C1 segment of cervical spinal cord (tissue), 14 donors: Measurements from ENCODE around the gene ID3.
A peak's percentile ranks its signal among the peaks of the same experiment; 100 is the strongest.

Experiments used
- DNase-seq, 14 donors: peaks; one replicate each; lab custom pipeline; 2025; lab: John Stamatoyannopoulos, UW

The ID3 gene, protein sequence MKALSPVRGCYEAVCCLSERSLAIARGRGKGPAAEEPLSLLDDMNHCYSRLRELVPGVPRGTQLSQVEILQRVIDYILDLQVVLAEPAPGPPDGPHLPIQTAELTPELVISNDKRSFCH

DNA sequence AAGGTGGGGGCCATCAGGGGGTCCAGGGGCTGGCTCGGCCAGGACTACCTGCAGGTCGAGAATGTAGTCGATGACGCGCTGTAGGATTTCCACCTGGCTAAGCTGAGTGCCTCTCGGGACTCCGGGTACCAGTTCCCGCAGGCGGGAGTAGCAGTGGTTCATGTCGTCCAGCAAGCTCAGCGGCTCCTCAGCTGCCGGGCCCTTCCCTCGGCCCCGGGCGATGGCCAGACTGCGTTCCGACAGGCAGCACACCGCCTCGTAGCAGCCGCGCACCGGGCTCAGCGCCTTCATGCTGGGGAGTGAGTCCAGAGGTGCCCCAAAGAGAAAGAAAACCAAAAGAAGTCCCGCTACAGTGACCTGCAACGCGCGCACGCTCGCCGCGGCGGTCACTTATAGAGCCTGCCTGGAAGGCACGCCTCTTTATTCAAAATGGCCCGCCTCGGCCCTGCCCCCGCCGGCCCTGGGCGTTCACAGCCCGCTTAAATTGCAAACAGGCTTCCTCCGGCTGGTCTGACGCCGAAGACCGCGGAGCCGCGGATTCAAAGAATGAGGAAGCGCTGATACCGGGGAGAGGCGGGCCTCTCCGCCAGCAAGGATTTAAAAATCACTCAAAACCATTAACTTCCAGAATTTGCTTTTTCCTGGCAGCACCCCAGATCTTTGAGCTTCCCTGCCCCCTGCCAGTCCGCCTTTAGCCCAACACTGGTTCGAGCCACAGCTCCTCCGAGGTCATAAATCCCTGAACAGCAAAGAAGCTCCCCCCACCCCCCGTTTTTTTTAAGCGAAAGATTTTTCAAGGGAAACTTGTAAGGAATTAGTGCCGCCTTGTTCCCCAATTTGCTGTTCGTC, at the start of gene ID3:
TSS of gene ID3 (minus strand) at position 366 of the 849 bp plus-strand sequence. CDS start at position 291, 75 bp downstream.
- DNase-seq: peak in 13 of 14 donors; percentile 11 to 90 (median 80)

DNA sequence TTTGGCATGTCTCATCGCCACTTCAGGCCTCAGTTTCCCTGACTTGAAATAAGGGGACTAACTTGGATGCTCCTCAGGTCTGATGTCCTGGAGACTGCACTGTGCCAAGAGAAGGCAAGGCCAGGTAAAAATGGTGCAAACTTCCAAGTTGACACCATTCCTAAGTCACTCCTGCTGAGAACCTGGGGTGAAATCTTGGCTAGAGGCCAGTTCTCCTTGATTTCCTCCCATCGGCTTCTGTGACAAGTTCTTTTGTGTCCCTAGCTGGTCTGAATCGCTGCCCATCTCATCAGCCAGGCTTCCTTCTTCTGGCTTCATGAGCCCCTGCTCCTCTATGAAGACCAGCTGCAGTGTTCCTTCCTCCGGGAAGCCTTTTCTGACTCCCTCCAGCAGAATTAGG, 48.6 kb upstream of the ID3 start:
- DNase-seq: no peak

DNA sequence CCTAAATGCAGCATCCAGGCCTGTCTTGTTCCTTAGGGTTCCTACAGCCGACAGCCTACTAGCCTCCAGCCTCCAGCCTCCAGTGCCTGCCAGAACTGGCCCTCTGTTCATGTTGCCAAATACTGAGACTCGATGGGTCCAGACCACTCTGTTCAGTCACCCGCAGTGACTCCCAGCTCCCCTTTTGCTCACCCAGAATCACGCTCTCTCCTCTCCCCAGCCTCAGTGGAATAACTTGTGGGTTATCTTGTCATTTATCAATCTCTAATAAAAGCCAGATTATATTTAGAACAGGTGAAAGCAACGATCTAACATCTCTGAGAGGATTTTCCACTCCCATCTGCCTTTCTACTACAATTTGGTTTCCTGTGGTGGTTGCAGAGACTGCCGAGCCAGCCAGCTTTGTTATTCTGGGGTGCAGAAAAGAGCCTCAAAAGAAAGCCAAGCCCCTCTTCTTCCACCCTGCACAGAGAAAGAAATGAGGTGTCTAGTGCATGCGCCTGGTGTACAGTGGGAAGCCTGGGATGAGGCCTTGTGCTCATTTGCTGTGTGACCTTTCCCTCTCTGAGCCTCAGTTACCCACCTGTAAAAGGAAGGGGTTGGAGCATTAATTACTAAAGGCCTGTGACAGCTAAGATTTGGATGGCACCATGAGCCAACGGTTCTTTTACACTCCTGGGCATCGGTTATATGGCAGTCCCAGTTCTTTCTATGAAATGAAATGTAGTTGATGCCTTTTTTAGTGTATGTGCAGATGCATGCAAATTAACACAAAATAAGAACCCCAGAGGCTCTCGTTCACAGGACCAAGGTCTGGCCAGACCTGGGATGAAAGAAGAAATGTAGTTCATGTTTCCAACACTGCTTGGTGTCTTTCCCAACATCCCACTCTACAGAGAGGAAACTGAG, 42.9 kb upstream of the ID3 start:
- no peak for DNase-seq

DNA sequence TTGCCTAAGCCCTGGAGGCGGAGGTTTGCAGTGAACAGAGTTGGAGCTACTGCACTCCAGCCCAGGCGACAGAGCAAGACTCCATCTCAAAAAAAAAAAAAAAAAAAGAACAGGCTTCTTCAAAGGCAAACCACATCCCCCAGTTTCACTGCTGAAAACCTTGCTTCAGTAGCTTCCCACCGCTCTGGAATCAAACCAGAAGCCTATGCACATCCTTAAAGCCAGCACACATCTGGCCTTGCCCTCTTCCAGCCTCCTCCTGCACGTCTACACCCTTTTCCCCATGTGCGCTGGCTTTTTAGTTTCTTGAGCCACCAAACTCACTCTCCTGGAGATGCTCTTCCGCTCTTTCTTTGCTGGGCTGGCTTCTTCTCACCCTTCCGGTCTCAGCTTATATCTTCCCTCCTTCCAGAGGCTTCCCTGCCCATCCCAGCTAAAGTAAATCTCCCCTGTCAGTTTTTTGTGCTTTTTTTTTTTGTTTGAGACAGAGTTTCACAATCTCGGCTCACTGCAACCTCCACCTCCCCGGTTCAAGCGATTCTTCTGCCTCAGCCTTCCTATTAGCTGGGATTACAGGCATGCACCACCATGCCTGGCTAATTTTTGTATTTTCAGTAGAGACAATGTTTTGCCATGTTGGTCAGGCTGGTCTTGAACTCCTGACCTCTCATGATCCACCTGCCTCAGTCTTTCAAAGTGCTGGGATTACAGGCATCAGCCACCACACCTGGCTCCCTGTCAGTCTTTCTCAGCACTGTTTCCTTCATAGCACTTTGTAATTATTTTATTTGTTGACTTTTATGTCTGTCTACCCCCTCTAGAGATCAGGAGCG, 42.0 kb upstream of the ID3 start:
- no peak for DNase-seq

DNA sequence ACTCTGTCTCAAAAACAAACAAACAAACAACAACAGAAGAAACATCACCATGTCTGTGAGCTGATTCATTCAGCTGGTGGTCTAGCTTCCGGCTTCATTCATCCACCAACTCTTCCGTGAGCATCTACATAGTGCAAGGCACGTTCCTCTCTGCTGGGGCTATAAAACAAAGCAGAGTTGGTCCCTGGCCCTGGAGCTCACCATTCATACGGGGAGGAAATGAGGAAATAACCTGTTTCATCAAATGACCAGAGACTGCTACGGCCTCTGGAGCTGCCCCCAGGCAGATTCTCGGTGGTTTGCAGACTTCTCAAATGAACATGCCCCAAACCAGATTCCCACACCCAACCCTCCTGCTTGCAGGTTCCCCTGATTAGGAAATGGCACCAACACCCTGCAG, 41.0 kb upstream of the ID3 start:
- DNase-seq: no peak

DNA sequence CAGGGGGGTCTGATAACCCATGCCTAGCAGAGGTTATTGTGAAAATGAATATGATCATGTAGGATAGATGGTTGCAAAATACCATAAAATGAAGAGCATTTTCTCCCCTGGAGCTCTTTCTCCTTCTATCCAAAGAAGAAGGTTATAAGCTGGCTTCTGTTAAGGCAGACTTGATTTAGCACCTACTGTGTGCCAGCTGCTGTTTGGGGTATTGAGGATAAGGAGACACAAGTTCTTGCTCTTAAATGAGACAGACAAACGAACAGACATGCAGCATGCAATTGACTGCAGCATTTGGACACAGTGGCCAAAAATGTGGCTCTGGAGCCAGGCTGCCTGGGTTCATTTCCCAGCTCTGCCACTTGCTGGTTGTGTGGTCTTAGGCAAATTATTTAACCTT, 39.8 kb upstream of the ID3 start:
- no peak for DNase-seq

DNA sequence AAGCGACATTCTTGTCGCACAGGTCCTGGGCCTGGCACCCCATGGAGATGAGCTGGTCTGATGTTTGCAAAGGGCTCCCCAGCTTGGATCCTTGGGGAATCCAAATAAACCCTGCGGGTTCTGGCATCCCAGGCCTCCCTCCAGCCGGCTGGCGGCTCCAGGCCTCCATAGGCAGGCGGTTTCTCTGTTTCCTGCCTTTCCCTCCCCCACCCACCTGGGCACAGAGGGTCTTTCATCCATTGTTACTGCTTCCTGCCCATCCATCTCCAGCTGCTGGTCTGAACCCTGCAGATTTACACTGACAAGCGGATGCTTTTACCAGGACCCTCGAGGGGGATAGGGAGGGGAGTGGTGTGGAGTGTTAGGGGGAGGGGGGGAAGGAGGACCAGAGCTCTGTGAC, 39.1 kb upstream of the ID3 start:
- DNase-seq: peak in 1 of 14 donors; percentile 8

DNA sequence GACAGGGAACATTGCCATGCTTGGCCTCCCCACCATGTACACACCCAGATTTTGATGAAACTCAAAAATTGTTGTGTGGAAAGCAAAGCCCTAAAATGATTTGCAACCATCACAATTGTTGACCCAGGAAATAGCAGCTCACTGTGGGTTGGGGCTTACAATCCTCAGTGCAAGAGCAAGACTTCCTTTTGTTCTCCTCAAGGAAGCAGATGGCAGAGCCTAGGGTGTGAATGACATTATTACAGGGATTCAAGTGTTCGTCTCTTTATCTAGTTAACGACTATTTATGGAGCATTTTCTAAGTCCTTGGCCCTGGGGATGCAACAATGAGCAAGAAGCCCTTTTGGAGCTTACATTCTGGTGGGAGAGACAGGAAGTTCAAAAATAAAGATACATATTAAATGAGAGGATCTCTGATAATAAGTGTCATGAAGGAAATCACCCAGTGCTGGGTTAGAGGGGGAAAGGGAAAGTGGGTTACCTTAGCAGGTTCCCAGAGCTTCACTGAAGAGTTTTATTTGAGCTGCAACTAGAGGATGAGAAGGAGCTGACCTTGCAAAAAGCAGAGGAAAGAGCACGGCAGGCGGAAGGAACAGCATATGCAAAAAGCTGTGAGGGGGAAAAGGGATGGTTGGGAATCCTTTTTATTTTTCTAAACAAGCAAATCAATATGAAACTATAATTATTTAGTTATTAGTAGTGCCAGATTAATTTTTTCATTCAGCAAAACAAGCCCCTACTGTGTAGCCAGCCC, 38.5 kb upstream of the ID3 start:
- no peak for DNase-seq

DNA sequence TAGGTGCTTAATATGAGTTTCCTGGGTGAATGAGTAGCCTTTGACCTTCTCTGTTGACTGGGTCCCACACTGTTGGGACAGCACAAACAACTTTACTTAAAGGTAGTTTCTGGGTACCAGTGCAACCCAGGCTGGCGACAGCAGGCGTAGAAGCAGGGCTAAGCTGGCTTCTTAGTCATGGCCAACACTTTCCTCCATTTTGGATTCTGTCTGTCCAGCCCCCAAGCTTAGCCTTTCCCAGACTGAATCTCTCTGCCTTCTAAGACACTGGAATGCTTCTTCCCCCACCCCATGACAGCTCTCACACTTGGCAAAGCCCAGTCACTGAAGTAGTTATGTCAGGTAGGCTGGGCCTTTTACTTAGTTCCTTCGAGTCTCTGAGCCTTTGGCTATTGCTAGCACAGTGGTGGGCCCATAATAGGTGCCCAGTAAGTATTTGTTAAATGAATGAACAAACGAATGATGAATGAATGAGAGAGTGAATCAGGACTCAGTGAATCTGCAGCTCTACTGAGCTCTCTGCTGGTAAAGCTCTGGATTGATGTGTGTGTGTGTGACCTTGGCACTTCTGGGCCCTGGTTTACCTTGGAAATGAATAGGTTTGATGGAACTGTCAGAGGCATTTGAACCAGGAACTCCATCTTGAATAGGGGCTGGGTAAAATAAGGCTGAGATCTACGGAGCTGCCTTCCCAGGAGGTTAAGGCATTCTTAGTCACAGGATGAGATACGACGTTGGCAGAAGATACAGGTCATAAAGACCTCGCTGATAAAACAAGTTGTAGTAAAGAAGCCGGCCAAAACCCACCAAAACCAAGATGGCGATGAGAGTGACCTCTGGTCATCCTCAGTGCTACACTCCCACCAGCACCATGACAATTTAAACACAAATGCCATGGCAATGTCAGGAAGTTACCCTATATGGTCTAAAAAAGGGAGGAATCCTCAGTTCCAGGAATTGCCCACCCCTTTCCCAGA, 37.4 kb upstream of the ID3 start:
- no peak for DNase-seq

DNA sequence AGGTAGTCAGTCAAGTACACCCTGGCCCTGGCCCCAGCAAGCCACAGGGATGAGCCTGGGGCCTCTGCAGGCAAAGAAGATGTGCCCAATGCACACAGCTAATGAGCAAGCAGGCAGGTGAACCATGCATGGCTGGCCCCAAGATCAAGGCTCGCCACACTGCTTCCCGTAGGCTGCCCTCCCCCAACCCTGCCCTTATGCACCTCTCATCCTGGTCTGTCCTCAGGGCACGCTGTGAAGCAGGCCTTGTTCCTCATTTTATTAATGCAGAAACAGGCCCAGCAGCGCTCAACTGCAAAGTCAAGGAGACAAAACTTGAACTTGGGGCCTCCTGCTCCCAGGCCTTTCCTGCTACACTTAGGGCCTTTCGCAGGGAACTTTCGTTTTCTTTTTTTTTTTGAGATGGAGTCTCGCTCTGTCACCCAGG, 35.6 kb upstream of the ID3 start:
- DNase-seq: no peak

DNA sequence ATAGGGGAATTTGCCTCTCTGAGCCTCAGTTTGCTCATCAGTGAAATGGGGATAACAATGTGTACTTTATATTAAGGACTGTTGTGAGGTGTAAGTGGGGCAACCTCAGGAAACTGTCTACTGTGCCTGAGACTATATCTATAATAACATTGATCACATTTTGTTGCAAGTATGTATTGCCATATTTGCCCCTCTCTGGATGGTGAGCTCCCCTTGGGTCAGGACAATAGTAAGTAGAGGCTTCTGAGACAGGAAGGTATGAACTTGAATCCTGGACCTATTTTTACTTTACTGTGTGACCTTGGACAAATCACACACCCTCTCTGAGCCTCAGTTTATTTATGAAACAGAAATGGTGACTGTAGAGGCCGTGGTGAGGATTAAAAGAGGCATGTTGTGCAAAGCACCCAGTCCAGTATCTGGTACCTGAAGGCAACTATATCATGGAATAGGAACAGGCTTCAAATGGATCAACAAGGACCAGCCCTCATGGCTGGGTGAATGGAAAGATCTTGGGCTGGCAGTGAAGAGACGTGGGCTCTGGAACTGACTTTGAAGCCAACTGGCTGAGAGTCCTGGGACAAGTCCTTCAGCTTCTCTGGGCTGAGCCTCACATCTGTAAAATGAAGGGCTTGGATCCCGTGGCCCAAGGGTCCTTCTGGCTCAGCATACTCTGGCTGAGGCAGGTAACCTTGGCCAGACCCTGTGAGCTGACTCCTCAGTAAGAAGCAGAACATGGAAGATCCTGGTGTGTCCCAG, 35.0 kb upstream of the ID3 start:
- DNase-seq: no peak

DNA sequence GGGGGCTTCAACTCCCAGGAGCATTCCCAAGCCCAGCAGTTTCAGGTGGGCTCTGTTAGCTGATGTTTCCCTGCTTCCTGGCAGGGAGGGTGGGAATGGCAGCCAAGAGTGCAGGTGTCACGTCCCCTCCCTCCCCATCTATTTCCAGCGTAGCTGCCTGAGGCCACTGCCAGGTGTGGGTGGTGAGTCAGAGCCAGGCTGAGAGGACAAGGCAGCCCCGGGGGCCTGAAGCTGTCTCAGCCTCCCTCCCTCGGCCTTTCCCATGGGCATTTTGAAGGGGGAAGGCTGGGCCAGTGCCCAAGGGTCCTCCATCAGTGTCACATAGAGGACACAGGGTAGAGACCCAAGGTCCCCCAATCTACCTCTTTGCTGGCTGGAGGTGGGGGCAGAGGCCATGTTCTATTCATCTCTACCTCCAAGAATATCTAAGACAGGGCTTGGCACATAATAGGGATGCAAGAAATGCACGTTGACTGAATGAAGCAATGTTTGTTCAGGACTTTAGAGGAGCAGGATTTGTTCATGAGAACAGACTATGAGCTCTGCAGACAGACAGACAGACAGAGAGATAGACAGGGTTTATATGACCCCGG, 34.4 kb upstream of the ID3 start:
- DNase-seq: no peak

DNA sequence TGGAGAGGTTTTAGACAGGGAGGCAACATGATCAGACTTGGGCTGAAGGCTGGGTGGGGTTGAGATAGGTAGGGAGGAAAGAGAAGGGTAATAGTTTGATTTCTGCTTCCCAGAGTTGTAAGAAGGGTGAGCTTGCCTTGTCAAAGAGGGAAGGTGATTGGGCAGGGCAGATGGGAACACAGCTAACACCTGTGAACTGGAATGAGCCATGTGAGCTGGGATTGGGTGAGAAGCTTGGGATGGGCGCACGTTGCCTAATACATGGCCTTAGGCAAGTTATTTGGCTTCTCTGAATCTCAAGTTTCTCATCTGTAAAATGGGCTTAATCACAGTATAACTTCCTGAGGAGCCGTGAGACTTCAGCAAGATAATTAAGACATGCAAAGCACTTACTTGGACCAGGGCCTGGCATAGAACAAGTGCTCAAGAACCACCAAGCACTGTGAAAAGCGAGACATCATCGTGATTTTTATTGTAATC, 33.8 kb upstream of the ID3 start:
- DNase-seq: no peak

DNA sequence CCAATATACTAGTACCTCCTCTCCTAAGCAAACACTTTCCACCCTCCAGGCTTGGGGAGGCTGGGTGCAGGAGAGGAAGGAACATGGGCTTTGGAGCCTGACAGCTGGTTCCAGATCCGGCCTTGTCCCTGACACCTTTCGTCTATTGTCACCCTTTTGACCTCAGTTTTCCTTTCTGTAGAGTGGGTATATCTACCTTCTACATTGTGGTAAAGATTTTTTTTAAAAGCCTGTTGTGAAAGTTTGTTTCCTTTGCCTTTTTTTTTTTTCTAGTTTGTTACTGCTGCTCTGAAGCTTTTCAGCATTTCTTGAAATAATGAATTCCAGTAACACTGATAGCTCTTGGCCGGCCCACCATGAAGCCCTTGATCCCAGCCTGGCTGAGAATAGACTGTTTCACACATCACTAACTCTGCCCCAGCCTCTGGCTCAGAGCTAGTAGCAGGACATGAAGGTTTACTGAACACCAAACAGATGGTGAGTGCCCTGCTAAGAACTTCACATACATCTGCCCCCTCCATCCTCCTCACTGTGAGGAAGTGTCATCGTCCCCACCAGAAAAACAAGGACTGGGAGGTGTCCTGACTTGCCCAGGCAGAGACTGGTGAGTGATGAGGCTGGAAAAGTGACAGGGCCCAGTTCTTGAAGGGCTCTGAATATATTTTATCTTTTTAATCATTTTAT, 33.0 kb upstream of the ID3 start:
- no peak for DNase-seq

DNA sequence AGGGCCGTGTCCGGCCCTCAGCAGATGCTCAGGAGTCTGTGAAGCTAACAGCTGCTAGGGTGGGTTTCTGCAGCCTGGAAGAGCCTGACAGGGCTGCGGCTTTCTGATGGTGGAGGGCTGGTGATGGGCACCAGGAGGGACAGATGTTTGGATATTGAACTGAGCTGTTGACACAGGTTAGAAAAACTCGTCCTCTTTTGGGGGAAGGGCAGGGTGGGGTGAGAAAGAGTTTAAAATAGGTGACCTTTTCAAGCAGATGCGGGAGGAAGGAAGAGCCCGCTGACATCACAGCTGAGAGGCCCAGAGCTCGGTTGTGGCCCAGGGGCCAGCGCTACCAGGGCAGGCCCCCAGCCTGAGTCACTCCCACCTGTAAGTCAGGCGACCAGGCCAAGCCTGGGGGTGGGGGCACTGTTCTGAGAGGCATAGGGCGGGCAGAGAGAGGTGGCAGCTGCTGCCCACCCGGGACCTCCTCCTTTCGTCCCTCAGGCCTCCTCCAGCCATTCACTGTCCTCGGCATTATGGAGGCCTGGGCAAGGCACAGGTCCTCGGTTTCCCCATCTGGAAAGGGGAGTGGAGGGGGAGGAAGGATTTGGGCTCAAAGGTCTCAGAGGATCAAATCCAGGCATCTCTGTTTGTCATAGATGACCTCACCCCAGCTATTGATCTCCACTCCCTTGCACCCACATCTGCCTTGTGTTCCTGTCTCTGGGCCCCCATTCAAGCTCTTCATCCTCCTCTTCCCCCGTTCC, 32.3 kb upstream of the ID3 start:
- no peak for DNase-seq

DNA sequence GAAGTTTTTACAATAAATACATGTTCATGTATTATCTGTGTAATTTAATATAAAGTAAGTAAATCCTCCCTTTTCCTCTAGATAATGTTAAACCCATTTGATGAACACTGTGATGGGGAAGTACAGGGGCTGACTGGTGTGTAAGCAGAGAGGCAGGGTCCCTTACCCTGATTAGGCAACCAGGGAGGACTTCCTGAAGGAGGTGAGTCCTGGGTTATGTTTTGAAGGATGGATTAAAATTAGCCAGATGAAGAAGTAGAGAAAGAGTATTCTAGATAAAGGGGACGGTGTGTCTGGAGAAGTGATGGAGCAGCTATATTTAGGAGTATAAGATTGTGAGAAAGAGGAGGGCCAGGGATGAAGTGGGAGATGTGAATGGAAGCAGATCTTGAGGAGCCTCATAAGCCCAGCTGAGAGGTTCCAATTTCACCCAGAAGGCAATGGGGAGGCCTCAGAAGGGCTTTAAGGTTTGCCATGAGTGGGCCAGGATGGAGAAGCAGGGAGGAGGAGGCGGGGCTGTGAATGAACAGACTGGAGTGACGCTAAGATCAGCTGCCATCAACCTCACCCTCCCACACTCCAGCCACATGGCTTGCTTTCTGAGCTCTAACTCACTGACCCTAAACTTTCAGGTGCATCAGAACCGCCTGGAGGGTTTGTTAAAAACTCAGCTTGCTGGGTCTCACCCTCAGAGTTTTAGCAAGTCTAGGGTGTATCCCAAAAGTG, 30.9 kb upstream of the ID3 start:
- no peak for DNase-seq
